GM12878 (cell line): ENCODE measurements around the gene UHRF1. TPM values are rescaled to one million over a fixed set of nuclear protein-coding genes. Genes with fewer than 3 reads are reported as not detected.

ENCODE experiments used
- ASH2L ChIP-seq: fragments of 300-600, 200-600 bp; sonication (generic); IDR thresholded peaks from 2 replicates; pipeline ENCODE4 v1.6.1; 2017; ENCODE audit warnings: low read depth, mild to moderate bottlenecking, borderline replicate concordance
- BACH1 ChIP-seq: fragments of 450-650 bp; IDR thresholded peaks from 2 replicates; pipeline ENCODE4 v1.6.1; 2017; ENCODE audit warnings: mild to moderate bottlenecking, borderline replicate concordance
- CBFB ChIP-seq: IDR thresholded peaks from 2 replicates; pipeline ENCODE4 v1.6.1; 2016; ENCODE audit warnings: antibody characterized with exemption, low read depth
- CBX3 ChIP-seq: fragments of 200-600 bp; sonication (generic); IDR thresholded peaks from 2 replicates; pipeline ENCODE4 v1.6.1; 2016; ENCODE audit warnings: low read depth, borderline replicate concordance
- CEBPB ChIP-seq, 2 experiments: fragments of 150-350 bp in 1 of 2; IDR thresholded peaks; 2 replicates each; pipeline ENCODE4 v1.6.1; 2012 to 2014; ENCODE audit warnings: low read depth in 2 of 2, low read length in 2 of 2, borderline replicate concordance in 1 of 2, inconsistent platforms in 1 of 2
- CHD4 ChIP-seq: fragments of 200-600 bp; sonication (generic); IDR thresholded peaks from 2 replicates; pipeline ENCODE4 v1.6.1; 2016; ENCODE audit warnings: mild to moderate bottlenecking
- CREB1 ChIP-seq: IDR thresholded peaks from 2 replicates; pipeline ENCODE4 v1.6.1; 2012; ENCODE audit warnings: low read depth, mild to moderate bottlenecking, inconsistent platforms
- ETV6 ChIP-seq, 2 experiments: fragments of 450-650 bp in 1 of 2; IDR thresholded peaks in 1 of 2; conservative IDR thresholded peaks in 1 of 2; 2 replicates each; pipeline ENCODE4 v1.6.1; 2014; ENCODE audit warnings: antibody characterized with exemption in 1 of 2, borderline replicate concordance in 1 of 2, low read depth in 1 of 2, mild to moderate bottlenecking in 1 of 2, moderate library complexity in 1 of 2
- HDAC2 ChIP-seq: fragments of 200-600 bp; sonication (generic); IDR thresholded peaks from 2 replicates; pipeline ENCODE4 v1.6.1; 2017
- HDGF ChIP-seq: fragments of 450-650 bp; IDR thresholded peaks from 2 replicates; pipeline ENCODE4 v1.6.1; 2016; ENCODE audit warnings: antibody characterized with exemption
- HSF1 ChIP-seq: fragments of 150-350 bp; IDR thresholded peaks from 2 replicates; pipeline ENCODE4 v1.6.1; 2014; ENCODE audit warnings: mild to moderate bottlenecking, low read depth, low read length
- KAT2A ChIP-seq: conservative IDR thresholded peaks from 2 replicates; pipeline ENCODE4 v1.6.1; 2011; ENCODE audit warnings: low read depth, low read length; ENCODE audit not compliant: control insufficient read depth
- MLLT1 ChIP-seq: fragments of 450-650 bp; IDR thresholded peaks from 2 replicates; pipeline ENCODE4 v1.6.1; 2016; ENCODE audit warnings: mild to moderate bottlenecking
- NKRF ChIP-seq: fragments of 450-650 bp; conservative IDR thresholded peaks from 2 replicates; pipeline ENCODE4 v1.6.1; 2017; ENCODE audit warnings: mild to moderate bottlenecking, moderate library complexity
- PBX3 ChIP-seq: IDR thresholded peaks from 2 replicates; pipeline ENCODE4 v1.6.1; 2011; ENCODE audit warnings: mild to moderate bottlenecking, low read depth, low read length, moderate library complexity; ENCODE audit not compliant: insufficient replicate concordance
- POLR2AphosphoS5 ChIP-seq: IDR thresholded peaks from 2 replicates; pipeline ENCODE4 v1.6.1; 2011; ENCODE audit warnings: mild to moderate bottlenecking, low read length, inconsistent platforms
- RCOR1 ChIP-seq: conservative IDR thresholded peaks from 2 replicates; pipeline ENCODE4 v1.6.1; 2012; ENCODE audit warnings: low read depth, low read length, improper control_type of control experiment
- SRF ChIP-seq, 2 experiments: IDR thresholded peaks; 2 replicates each; pipeline ENCODE4 v1.6.1; 2011; ENCODE audit warnings: low read depth in 2 of 2, low read length in 2 of 2, mild to moderate bottlenecking in 1 of 2, moderate library complexity in 1 of 2
- SUZ12 ChIP-seq: fragments of 200-600 bp; sonication (generic); IDR thresholded peaks from one replicate; pipeline ENCODE4 v1.6.1; 2018; ENCODE audit warnings: antibody characterized with exemption, mild to moderate bottlenecking; ENCODE audit not compliant: unreplicated experiment
- YY1 ChIP-seq: IDR thresholded peaks from 2 replicates; pipeline ENCODE4 v1.6.1; 2011; ENCODE audit warnings: low read depth, mild to moderate bottlenecking, low read length
- polyA plus RNA-seq, 11 experiments: library from polyadenylated mRNA; depleted of rRNA in 4 of 11; unstranded in 6 of 11; stranded (reverse) in 5 of 11; fragments of >200 nt; fragmentation: Nextera tagmentation in 4 of 11; fragmentation: Illumina TruSeq in 1 of 11; extraction: Ambion mirVana in 4 of 11; extraction: Trizol in 1 of 11; gene quantifications; 1 replicate in 1 of 11; 2 replicates in 10 of 11; pipeline versions ENCODE4 v1.2.1 to v1.2.3, GENCODE V29; 2011 to 2016; ENCODE audit warnings: inconsistent platforms in 2 of 11, missing spikeins in 2 of 11, low read depth in 1 of 11
- total RNA-seq, 4 experiments: library from RNA; depleted of rRNA in 3 of 4; stranded (reverse); fragments of >200 nt in 3 of 4; fragmentation: Illumina TruSeq in 1 of 4; extraction: Trizol in 1 of 4; gene quantifications; 2 replicates each; pipeline versions ENCODE4 v1.2.1 to v1.2.3, GENCODE V29; 2013 to 2021

The UHRF1 gene
- total and polyA plus RNA-seq, 10 of the 15 experiments (the other 5 are each of a cell fraction or from before 2014, with no cell fraction given), result 13.0 to 109 (median 37.7) TPM

- TF ChIP-seq HSF1 (no peak), CEBPB (IDR thresholded peaks at IDR 0.05; ENCODE audit: borderline replicate concordance in 1 of 2, low read depth in 2 of 2, low read length in 2 of 2) (no peak), CREB1 (peak; percentile 94), POLR2AphosphoS5 (peak; percentile 93), NKRF (peak; percentile 88), CHD4 (no peak), KAT2A (no peak), ASH2L (no peak), ETV6 (conservative IDR thresholded peaks at IDR 0.05 in 1 of 2, IDR thresholded peaks at IDR 0.05 in 1 of 2; ENCODE audit: borderline replicate concordance in 1 of 2, low read depth in 1 of 2) (no peak), SUZ12 (no peak), MLLT1 (peak; percentile 90; the same call in 1 of the 2 replicates), RCOR1 (peak; percentile 83), HDGF (peak; percentile 88), CBX3 (no peak), YY1 (peak; percentile 46; the same call in 1 of the 2 replicates), PBX3 (peak; percentile 100), BACH1 (peak; percentile 95), SRF (IDR thresholded peaks at IDR 0.05; ENCODE audit: low read depth in 2 of 2, low read length in 2 of 2) (0 out of 4 replicates have a peak, but pooled peaks of 1 of the 2 experiments have one; percentile 21), HDAC2 (no peak), CBFB (no peak)
Measured at GRCh38 chr19:4968462-4969291, 59.4 kb downstream of the UHRF1 start, which contains the start of gene KDM4B (continued).
